HG02588 (cell line): ENCODE data around the gene SFMBT2.
A peak's percentile ranks its signal among the peaks of the same experiment; 100 is the strongest.

Experiments
- ATAC-seq: cut with Tn5 transposase; IDR thresholded peaks from one replicate; pipeline ENCODE4 v1.9.1; 2021; ENCODE audit warnings: mild to moderate bottlenecking, moderate library complexity; ENCODE audit not compliant: unreplicated experiment

Gene SFMBT2

GRCh38 chr10:7275761-7276440 lies 134.9 kb downstream of the SFMBT2 start:
- no peak for ATAC-seq

- no peak for ATAC-seq
These were observed 136.5 kb downstream of the SFMBT2 start for GRCh38 chr10:7274293-7274692.

GRCh38 chr10:7272008-7272407 lies 138.8 kb downstream of the SFMBT2 start:
- ATAC-seq = no peak

- no peak for ATAC-seq
These were observed 140.8 kb downstream of the SFMBT2 start for GRCh38 chr10:7269988-7270387.

GRCh38 chr10:7267142-7267541 lies 143.7 kb downstream of the SFMBT2 start:
- no peak for ATAC-seq

- ATAC-seq = no peak
These were observed 145.3 kb downstream of the SFMBT2 start for GRCh38 chr10:7265396-7266123.

GRCh38 chr10:7264313-7264756 lies 146.5 kb downstream of the SFMBT2 start:
- ATAC-seq = no peak

- no peak for ATAC-seq
These were observed 147.2 kb downstream of the SFMBT2 start for GRCh38 chr10:7263616-7264015.

- ATAC-seq = no peak
These were observed 149.5 kb downstream of the SFMBT2 start for GRCh38 chr10:7261351-7261750.

- ATAC-seq = no peak
These were observed 149.9 kb downstream of the SFMBT2 start for GRCh38 chr10:7260912-7261311.

- ATAC-seq = peak; percentile 74
These were observed 150.4 kb downstream of the SFMBT2 start for GRCh38 chr10:7260412-7260900.

- no peak for ATAC-seq
These were observed 151.8 kb downstream of the SFMBT2 start for GRCh38 chr10:7258948-7259523.

GRCh38 chr10:7255517-7255916 lies 155.3 kb downstream of the SFMBT2 start:
- no peak for ATAC-seq

GRCh38 chr10:7251696-7252465 lies 159.0 kb downstream of the SFMBT2 start:
- ATAC-seq = no peak

GRCh38 chr10:7250236-7250635 lies 160.6 kb downstream of the SFMBT2 start:
- no peak for ATAC-seq

- ATAC-seq = no peak
These were observed 162.2 kb downstream of the SFMBT2 start for GRCh38 chr10:7248585-7249164.

- ATAC-seq = no peak
These were observed 162.7 kb downstream of the SFMBT2 start for GRCh38 chr10:7248148-7248547.

- no peak for ATAC-seq
These were observed 165.3 kb downstream of the SFMBT2 start for GRCh38 chr10:7245505-7245904.

- ATAC-seq = peak; percentile 73
These were observed 167.0 kb downstream of the SFMBT2 start for GRCh38 chr10:7243873-7244272.

- no peak for ATAC-seq
These were observed 167.7 kb downstream of the SFMBT2 start for GRCh38 chr10:7243139-7243538.
